AG04450 (cell line): Measurements from ENCODE around the gene MLEC. TPM values are rescaled to one million over a fixed set of nuclear protein-coding genes. Genes with fewer than 3 reads are reported as not detected.
"Not testable (repeated sequence)": the region's sequence is repeated elsewhere in the genome, so short reads cannot be mapped to it uniquely, and the experiment has no call there.

Experiments used
- CTCF ChIA-PET: fragments of 300-600, 350-600 bp; formaldehyde crosslinking; extraction: SDS; loops from one replicate; lab custom pipeline; 2022; ENCODE audit warnings: antibody characterized with exemption, inconsistent platforms; lab: Charles Lee
- POLR2A ChIA-PET: fragments of 350-600 bp; formaldehyde crosslinking; extraction: SDS; loops from one replicate; lab custom pipeline; 2021; ENCODE audit warnings: antibody characterized with exemption, inconsistent platforms; lab: Yijun Ruan, JAX
- DNase-seq: peaks from one replicate; pipeline ENCODE4 v3.0.0-alpha.2; 2011; ENCODE audit warnings: low read depth, low spot score
- H3K27ac ChIP-seq: one replicate; pipeline ENCODE4 v1.5.1; 2012; ENCODE audit warnings: low read depth, low read length, control low read depth
- H3K27me3 ChIP-seq: one replicate; pipeline ENCODE4 v1.6.0; 2012; ENCODE audit warnings: low read length; ENCODE audit not compliant: control insufficient read depth, insufficient read depth
- H3K4me3 ChIP-seq: 2 replicates; pipeline ENCODE4 v1.5.1; 2011; ENCODE audit warnings: mild to moderate bottlenecking, low read depth, low read length, control low read depth
- H3K9me3 ChIP-seq: 2 replicates; pipeline ENCODE4 v1.5.1; 2012; ENCODE audit warnings: low read length; ENCODE audit not compliant: control insufficient read depth, insufficient read depth
- polyA plus RNA-seq: library from polyadenylated mRNA; depleted of rRNA; stranded (reverse); fragments of >200 nt; gene quantifications from 2 replicates; pipeline ENCODE4 v1.2.3, GENCODE V29; 2011
- TF ChIP-seq, protein P1 (sequence below): IDR thresholded peaks from 2 replicates; pipeline ENCODE4 v1.5.1; 2011; ENCODE audit warnings: low read depth, low read length, control low read depth, inconsistent platforms

Gene MLEC
- polyA plus RNA-seq, 1 experiment: 76.7 TPM

DNA sequence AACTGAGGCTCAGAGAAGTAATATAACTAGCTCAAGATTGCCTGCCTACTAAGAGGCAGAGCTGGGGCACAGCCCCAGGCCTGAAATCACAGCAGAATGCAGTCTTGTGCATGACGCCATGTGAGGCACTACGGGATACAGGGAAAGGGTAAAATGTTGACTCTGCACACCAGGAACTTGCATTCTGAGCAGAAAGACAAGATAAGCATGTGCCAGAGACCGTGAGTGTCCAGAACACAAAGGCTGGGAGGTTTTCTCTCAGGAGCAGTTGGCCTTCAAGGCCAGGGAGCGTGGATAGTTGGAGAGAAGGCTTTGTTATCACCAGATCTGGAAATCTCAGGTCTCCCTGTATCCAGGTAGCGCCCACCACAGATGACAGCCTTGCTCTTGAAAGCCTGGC lies 23.2 kb upstream of the MLEC start:
- ChIA-PET CTCF (interaction anchor here (1.1 to 2.3 kb wide), 2 partner anchors 15 to 17 kb away, joined by 3 to 15 read pairs; no protein-coding TSS in a partner anchor), POLR2A (no interaction called here)
- DNase-seq: no peak
- Histone ChIP-seq H3K9me3 (no peaks in the 10 kb centered on the region; the same call in 1 of the 2 replicates), H3K27ac (no peak overlapping the region), H3K4me3 (no peak overlapping the region), H3K27me3 (peaks cover 20% of the 10 kb centered on the region)
- TF ChIP-seq, protein P1, sequence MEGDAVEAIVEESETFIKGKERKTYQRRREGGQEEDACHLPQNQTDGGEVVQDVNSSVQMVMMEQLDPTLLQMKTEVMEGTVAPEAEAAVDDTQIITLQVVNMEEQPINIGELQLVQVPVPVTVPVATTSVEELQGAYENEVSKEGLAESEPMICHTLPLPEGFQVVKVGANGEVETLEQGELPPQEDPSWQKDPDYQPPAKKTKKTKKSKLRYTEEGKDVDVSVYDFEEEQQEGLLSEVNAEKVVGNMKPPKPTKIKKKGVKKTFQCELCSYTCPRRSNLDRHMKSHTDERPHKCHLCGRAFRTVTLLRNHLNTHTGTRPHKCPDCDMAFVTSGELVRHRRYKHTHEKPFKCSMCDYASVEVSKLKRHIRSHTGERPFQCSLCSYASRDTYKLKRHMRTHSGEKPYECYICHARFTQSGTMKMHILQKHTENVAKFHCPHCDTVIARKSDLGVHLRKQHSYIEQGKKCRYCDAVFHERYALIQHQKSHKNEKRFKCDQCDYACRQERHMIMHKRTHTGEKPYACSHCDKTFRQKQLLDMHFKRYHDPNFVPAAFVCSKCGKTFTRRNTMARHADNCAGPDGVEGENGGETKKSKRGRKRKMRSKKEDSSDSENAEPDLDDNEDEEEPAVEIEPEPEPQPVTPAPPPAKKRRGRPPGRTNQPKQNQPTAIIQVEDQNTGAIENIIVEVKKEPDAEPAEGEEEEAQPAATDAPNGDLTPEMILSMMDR: no peak

DNA sequence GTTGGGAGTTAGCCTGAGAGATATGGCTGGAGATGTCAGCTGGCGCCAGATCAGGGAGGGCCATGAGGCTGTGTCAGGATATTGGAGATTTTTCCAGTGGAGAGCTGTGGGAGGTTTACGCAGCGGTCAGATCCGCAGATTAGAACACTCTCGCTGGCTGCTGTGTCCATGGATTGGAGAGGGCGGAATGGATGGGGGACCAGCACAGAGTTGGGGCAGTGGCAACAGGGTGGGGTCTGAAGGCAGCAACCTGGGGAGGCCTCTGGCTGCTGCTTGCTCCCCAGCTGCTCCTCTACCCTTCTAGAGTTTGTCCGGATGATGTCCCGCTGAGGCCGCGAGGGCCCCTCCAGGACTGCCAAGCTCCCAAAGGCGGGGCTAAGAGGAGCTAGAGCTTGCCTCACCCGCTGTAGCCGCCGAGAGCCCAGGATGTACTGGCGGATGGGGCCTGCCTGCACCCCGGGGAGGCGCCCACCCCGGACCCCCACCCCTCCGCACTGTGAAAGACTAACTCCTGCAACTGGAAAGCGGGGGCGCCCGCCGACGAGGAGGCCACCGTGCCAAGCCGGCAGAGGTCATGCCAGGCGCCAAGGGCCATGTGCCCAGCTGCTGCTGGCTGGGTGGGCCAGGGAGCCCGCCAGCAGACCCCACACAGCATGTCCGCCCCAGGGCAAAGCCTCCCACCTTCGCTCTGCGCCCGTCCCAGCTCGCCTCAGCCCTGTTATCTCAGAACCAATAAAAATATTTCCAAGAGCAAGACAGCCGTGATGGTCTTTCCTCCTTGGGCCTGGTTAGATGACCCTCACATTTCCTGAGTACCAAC lies 20.2 kb upstream of the MLEC start:
- H3K9me3 ChIP-seq: no peaks in the 10 kb centered on the region
- DNase-seq: no peak
- ChIA-PET CTCF (interaction anchor here (0.6 to 1.2 kb wide), 4 partner anchors 18 to 735 kb away, joined by 3 to 6 read pairs (median 4); no protein-coding TSS in a partner anchor), POLR2A (no interaction called here)
- H3K27me3 ChIP-seq: peaks cover 16% of the 10 kb centered on the region
- no peak overlapping the region for H3K27ac ChIP-seq
- TF ChIP-seq, protein P1: no peak
- no peak overlapping the region for H3K4me3 ChIP-seq

DNA sequence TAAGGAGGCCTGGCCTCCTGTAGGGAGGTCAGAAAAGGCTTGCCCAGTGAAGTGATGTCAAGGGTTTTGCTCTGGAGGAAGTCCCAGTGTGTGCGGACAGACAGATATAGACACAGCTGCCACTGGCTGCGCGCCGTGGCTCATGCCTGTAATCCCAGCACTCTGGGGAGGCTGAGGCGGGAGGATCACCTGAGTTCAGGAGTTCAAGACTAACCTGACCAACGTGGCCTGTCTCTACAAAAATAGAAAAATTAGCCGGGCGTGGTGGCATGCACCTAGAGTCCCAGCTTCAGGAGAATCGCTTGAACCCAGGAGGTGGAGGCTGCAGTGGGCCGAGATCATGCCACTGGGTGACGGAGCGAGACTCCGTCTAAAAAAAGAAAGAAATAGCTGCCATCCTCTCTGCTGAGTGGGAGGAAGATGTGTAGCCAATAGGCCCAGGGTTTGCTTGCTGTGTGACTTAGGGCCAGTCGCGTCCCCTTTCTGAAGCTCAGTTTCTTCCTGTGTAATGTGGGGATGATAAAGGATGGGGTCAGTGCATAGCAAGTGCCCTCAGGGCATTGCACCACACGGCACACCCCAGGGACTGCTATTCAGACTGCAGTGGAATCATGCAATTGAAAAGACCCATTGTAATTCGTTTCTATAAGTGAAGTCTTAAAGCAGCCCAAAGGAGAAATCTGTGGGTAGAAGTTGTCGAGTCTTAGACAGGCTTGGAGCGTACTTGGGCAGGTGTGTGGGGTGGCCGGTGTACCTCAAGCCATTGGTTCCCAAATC lies 18.7 kb upstream of the MLEC start:
- ChIA-PET CTCF (interaction anchor here (1.9 kb wide), 1 partner anchor 19 kb away, joined by 7 read pairs; no protein-coding TSS in a partner anchor), POLR2A (no interaction called here)
- H3K4me3 ChIP-seq: no peak overlapping the region
- H3K27ac ChIP-seq: no peak overlapping the region
- TF ChIP-seq, protein P1: no peak
- H3K27me3 ChIP-seq: peaks cover 16% of the 10 kb centered on the region
- no peak for DNase-seq
- H3K9me3 ChIP-seq: no peaks in the 10 kb centered on the region

DNA sequence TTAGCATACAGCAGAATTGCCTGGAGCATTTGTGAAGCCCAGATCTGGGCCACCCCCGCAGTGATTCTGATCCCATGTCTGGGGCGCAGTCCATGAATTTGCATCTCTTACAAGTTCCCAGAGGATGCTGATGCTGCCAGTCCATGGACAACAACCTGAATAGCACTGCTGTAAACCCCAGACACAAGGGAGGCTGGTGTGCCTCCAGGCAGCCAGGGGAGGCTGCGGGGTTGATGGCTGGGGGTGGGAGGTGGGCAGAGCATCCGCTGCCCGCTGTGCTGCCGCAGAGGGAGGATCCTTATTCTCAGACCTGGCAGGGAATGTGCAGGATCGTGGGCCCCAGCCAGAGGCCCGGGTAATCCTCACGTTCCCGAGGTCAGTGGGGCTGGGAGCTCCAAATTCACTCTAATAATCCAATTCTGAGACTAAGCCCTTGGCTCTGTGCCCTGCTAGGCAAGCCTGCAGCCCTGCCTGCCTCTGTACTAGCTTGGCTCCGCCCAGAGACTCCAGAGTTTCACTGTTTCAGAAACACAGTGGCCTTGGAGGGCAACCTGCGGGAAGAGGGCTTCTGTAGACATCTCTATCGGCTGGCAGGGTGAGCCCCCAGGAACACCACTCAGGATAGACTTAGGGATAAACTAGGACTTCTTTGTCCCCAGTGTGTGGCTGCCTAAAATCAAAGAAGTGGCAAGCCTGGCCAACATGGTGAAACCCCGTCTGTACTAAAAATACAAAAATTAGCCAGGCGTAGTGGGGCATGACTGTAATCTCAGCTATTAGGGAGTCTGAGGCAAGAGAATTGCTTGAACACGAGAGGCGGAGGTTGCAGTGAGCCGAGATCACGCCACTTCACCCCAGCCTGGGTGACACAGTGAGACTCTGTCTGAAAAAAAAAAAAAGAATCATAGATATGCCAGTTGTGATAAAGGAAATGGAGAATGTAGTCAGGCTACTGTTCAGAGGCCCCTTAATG lies 17.8 kb upstream of the MLEC start:
- ChIA-PET POLR2A (no interaction called here), CTCF (interaction anchor here (0.9 to 1.9 kb wide), 2 partner anchors 20 to 303 kb away, joined by 3 to 7 read pairs; no protein-coding TSS in a partner anchor)
- TF ChIP-seq, protein P1: no peak
- H3K27me3 ChIP-seq: peaks cover 9% of the 10 kb centered on the region
- DNase-seq: no peak
- H3K9me3 ChIP-seq: no peaks in the 10 kb centered on the region
- H3K4me3 ChIP-seq: no peak overlapping the region
- no peak overlapping the region for H3K27ac ChIP-seq

DNA sequence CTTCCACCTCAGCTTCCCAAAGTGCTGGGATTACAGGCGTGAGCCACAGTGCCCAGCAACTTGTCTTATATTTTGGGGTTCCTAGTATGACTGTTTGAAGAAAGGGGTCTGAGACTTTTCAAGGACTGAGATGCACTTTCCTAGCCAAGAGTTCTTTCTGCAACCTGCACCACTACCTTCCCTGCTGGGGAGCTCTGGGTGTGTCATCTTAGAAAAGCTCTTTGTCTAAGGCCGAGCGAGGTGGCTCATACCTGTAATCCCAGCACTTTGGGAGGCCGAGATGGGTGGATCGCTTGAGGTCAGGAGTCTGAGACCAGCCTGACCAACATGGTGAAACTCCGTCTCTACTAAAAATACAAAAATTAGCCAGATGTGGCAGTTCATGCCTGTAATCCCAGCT lies 16.7 kb upstream of the MLEC start:
- POLR2A ChIA-PET, H3K27me3 ChIP-seq, H3K9me3 ChIP-seq, H3K4me3 ChIP-seq, H3K27ac ChIP-seq, DNase-seq: not testable (repeated sequence)
- CTCF ChIA-PET: interaction anchor here (1.9 kb wide), 1 partner anchor 21 kb away, joined by 7 read pairs; no protein-coding TSS in a partner anchor
